AG04450 (cell line): ENCODE measurements around the gene SPON1. TPM values are rescaled to one million over a fixed set of nuclear protein-coding genes. Genes with fewer than 3 reads are reported as not detected.

Experiments used
- CTCF ChIA-PET: fragments of 300-600, 350-600 bp; formaldehyde crosslinking; extraction: SDS; loops from one replicate; lab custom pipeline; 2022; ENCODE audit warnings: antibody characterized with exemption, inconsistent platforms; lab: Charles Lee
- POLR2A ChIA-PET: fragments of 350-600 bp; formaldehyde crosslinking; extraction: SDS; loops from one replicate; lab custom pipeline; 2021; ENCODE audit warnings: antibody characterized with exemption, inconsistent platforms; lab: Yijun Ruan, JAX
- DNase-seq: peaks from one replicate; pipeline ENCODE4 v3.0.0-alpha.2; 2011; ENCODE audit warnings: low read depth, low spot score
- H3K27ac ChIP-seq: one replicate; pipeline ENCODE4 v1.5.1; 2012; ENCODE audit warnings: low read depth, low read length, control low read depth
- H3K27me3 ChIP-seq: one replicate; pipeline ENCODE4 v1.6.0; 2012; ENCODE audit warnings: low read length; ENCODE audit not compliant: control insufficient read depth, insufficient read depth
- H3K4me3 ChIP-seq: 2 replicates; pipeline ENCODE4 v1.5.1; 2011; ENCODE audit warnings: mild to moderate bottlenecking, low read depth, low read length, control low read depth
- H3K9me3 ChIP-seq: 2 replicates; pipeline ENCODE4 v1.5.1; 2012; ENCODE audit warnings: low read length; ENCODE audit not compliant: control insufficient read depth, insufficient read depth
- CTCF ChIP-seq: IDR thresholded peaks from 2 replicates; pipeline ENCODE4 v1.5.1; 2011; ENCODE audit warnings: low read depth, low read length, control low read depth, inconsistent platforms
- polyA plus RNA-seq: library from polyadenylated mRNA; depleted of rRNA; stranded (reverse); fragments of >200 nt; gene quantifications from 2 replicates; pipeline ENCODE4 v1.2.3, GENCODE V29; 2011

Gene SPON1
- polyA plus RNA-seq, 1 experiment, result 0.53 TPM

GRCh38 chr11:14107050-14107430, 144.5 kb downstream of the SPON1 start:
- no peak for DNase-seq
- ChIA-PET CTCF (interaction anchor here (0.6 kb wide), 1 partner anchor 753 kb away, joined by 4 read pairs; no protein-coding TSS in a partner anchor), POLR2A (no interaction called here)
- TF ChIP-seq CTCF, result no peak
- no peak overlapping the region for H3K27ac ChIP-seq
- H3K9me3 ChIP-seq, result no peaks in the 10 kb centered on the region
- no peaks in the 10 kb centered on the region for H3K27me3 ChIP-seq
- no peak overlapping the region for H3K4me3 ChIP-seq

GRCh38 chr11:14109742-14110141, 147.2 kb downstream of the SPON1 start:
- Histone ChIP-seq H3K9me3 (no peaks in the 10 kb centered on the region), H3K27ac (no peak overlapping the region), H3K27me3 (no peaks in the 10 kb centered on the region), H3K4me3 (no peak overlapping the region)
- TF ChIP-seq CTCF, result no peak
- no peak for DNase-seq
- ChIA-PET CTCF (interaction anchor here (1.5 kb wide), 1 partner anchor 39 kb away, joined by 4 read pairs; no protein-coding TSS in a partner anchor), POLR2A (no interaction called here)

GRCh38 chr11:14110629-14111028, 148.1 kb downstream of the SPON1 start:
- TF ChIP-seq CTCF, result no peak
- Histone ChIP-seq H3K4me3 (no peak overlapping the region), H3K9me3 (no peaks in the 10 kb centered on the region), H3K27me3 (no peaks in the 10 kb centered on the region), H3K27ac (no peak overlapping the region)
- CTCF ChIA-PET, result no interaction called here
- POLR2A ChIA-PET, result no interaction called here
- DNase-seq, result no peak

- CTCF ChIA-PET, result no interaction called here
- no peak for TF ChIP-seq CTCF
- Histone ChIP-seq H3K9me3 (no peaks in the 10 kb centered on the region), H3K4me3 (no peak overlapping the region), H3K27ac (no peak overlapping the region), H3K27me3 (no peaks in the 10 kb centered on the region)
- POLR2A ChIA-PET, result no interaction called here
- DNase-seq, result no peak
Observed at GRCh38 chr11:14111496-14111895, 149.0 kb downstream of the SPON1 start.

- ChIA-PET CTCF (interaction anchor here (0.8 to 1.5 kb wide), 2 partner anchors 35 to 36 kb away, joined by 3 read pairs; no protein-coding TSS in a partner anchor), POLR2A (no interaction called here)
- no peak for TF ChIP-seq CTCF
Observed at GRCh38 chr11:14112721-14113120, 150.2 kb downstream of the SPON1 start.

More at GRCh38 chr11:14112721-14113120, 150.2 kb downstream of the SPON1 start:
- Histone ChIP-seq H3K4me3 (no peak overlapping the region), H3K9me3 (no peaks in the 10 kb centered on the region), H3K27me3 (no peaks in the 10 kb centered on the region), H3K27ac (no peak overlapping the region)
- DNase-seq, result no peak
